WI38 (cell line): Measurements from ENCODE around the gene MORN4.

Experiments
- H3K4me3 ChIP-seq: 2 replicates; pipeline ENCODE4 v1.5.1; 2011; ENCODE audit warnings: low read depth, mild to moderate bottlenecking, control low read depth, low read length
- TF ChIP-seq, protein P1 (sequence below): IDR thresholded peaks from 2 replicates; pipeline ENCODE4 v1.5.1; 2012; ENCODE audit warnings: low read depth, mild to moderate bottlenecking, control low read depth, low read length

The MORN4 gene

DNA sequence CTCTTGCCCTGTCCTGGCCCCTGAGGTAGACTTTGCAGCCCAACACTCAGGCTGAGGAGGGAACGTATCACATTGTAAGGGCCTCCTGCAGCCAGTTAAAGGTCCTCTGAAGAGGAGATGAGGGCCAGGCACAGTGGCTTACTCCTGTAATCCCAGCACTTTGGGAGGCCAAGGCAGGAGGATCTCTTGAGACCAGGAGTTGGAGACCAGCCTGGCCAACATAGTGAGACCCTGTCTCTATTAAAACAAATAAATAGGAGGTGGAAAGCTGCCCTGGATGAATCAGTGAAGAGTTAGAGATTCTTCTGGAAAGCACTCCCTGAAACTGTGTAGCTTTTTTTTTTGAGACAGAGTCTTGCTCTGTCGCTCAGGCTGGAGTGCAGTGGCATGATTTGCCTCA, 46.1 kb downstream of the MORN4 start:
- TF ChIP-seq, protein P1, sequence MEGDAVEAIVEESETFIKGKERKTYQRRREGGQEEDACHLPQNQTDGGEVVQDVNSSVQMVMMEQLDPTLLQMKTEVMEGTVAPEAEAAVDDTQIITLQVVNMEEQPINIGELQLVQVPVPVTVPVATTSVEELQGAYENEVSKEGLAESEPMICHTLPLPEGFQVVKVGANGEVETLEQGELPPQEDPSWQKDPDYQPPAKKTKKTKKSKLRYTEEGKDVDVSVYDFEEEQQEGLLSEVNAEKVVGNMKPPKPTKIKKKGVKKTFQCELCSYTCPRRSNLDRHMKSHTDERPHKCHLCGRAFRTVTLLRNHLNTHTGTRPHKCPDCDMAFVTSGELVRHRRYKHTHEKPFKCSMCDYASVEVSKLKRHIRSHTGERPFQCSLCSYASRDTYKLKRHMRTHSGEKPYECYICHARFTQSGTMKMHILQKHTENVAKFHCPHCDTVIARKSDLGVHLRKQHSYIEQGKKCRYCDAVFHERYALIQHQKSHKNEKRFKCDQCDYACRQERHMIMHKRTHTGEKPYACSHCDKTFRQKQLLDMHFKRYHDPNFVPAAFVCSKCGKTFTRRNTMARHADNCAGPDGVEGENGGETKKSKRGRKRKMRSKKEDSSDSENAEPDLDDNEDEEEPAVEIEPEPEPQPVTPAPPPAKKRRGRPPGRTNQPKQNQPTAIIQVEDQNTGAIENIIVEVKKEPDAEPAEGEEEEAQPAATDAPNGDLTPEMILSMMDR: no peak
- no peak overlapping the region for H3K4me3 ChIP-seq

DNA sequence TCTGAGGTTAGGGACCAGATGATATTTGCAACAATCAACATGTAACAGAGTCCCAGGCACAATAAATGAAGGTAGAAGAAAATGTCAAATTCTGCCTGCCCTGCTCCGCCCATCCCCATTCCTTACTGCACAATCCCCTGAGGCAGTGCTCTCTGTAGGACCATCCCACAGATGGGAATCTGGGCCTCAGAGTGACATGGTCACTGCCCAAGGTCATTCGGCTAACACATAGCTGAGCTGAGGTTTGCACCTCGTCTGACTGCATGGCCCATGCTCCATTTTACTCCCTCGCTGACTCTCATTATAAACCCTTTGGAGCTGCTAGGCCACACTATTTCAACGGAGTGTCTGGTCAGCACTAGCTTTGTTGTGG, 47.9 kb downstream of the MORN4 start:
- TF ChIP-seq, protein P1: no peak
- no peak overlapping the region for H3K4me3 ChIP-seq

DNA sequence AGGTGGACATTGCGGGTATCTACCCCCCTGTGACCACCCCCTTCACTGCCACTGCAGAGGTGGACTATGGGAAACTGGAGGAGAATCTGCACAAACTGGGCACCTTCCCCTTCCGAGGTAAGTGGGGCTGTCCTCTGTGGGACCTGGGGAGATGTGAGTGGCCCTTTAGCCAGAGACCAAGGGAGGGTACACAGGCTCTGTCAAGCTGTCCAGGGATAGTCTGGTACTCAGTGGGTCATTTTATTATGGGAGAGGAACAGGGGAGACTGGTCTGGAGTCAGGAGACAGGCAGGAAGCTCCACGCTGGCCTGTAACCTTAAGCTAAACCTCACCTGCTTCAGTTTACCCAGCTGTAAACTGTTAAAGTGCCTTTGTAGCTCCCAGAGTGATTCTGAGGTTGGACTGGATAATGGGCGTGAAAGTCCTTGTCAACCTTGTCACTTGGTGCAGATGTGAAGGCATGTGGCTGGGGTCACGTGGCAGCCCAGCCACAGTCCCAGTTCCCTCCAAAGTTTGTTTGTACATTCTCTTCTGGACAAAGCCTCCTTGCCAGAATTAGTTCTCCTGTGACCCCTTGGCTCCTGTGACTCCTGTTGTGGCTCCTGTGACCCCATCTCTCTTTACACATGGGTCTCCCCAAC, 48.4 kb downstream of the MORN4 start:
- TF ChIP-seq, protein P1: no peak
- no peak overlapping the region for H3K4me3 ChIP-seq

DNA sequence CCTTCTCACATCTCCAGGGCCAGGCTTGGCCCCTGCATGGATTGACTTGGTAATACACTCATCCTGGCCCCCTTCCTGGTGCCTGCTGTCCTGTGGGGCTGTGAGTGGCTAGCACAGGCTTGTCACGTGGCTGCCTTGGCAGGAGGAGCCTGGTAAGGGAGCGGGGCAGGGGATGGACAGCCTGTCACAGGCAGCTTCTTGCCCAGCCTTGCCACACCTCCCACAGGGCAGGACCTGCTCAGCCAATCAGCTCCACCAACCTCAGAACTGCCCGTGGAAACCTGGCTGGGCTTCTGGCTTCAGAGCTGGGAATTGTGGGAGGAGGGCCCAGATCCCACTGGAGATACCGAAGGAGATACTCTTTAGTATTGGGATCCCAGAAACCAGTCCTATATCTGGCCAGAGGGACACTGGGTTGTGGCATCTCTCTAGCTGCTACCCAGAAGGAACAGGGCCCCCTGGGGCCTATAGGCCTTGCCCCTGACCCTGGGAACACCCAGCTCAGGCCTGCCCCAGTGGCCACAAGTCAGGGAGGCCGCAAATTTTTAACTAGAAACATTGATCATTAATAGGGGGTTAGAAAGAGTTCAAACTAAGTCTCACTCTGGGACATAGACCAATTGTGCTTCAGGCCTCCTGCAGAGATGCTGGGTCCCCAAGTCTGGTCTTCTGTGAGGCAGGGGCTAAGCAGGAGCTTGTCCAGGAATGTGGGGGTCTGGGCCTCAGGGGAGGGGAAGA, 49.1 kb downstream of the MORN4 start, which contains the start of gene HOGA1:
TSS of gene HOGA1 (plus strand) at position 330 of the 738 bp plus-strand sequence. CDS start at position 645, 315 bp downstream.
- TF ChIP-seq, protein P1: no peak
- no peak within 1 kb of the TSS for H3K4me3 ChIP-seq

DNA sequence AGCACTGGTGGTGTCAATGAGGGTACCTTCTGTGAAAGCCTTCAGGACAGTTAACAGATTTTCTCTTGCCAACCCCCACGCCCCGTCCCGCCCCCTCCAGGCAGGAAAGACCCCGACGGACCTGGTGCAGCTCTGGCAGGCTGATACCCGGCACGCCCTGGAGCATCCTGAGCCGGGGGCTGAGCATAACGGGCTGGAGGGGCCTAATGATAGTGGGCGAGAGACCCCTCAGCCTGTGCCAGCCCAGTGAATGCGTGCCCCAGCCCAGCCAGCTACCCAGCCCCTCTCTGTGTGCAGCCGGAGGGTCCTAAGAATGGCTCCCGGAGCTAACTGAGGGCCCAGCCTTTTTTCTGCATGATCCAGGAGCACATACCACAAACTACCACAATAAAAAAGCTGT, 49.8 kb downstream of the MORN4 start:
- no peak overlapping the region for H3K4me3 ChIP-seq
- TF ChIP-seq, protein P1: no peak

DNA sequence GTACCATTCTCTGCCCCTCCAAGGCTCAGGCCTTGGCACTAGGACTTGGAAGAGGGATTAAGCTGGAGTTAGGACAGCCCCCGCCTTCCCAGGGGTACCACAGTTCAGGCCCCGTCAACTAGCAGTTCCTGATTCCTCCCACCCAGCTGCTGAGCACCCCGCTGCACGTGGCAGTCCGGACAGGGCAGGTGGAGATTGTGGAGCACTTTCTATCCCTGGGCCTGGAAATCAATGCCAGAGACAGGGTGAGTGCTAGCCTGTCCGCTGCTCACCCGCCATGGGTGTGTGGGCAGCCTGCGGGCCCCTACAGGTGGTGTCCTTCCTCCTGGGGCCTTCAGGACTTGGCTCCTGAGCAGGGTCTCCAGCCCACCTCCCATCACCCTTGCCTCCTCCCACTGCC, 51.1 kb downstream of the MORN4 start:
- no peak overlapping the region for H3K4me3 ChIP-seq
- TF ChIP-seq, protein P1: no peak
